ENCODE measurements around the gene NRXN2. TPM values are rescaled to one million over a fixed set of nuclear protein-coding genes. Genes with fewer than 3 reads are reported as not detected.
A peak's percentile ranks its signal among the peaks of the same experiment; 100 is the strongest.

NRXN2 gene
- total and polyA plus RNA-seq, 2 of the 13 experiments (the other 11 are each of a cell fraction or from before 2014, with no cell fraction given) = not detected

GRCh38 chr11:64743591-64744543 lies 20.9 kb upstream of the NRXN2 start, which contains the start of gene RASGRP2:
Gene RASGRP2, minus strand, starts transcription at chr11:64744142. Its CDS starts 1,276 bp downstream, at chr11:64742866.
- Histone ChIP-seq H3K79me2 (ENCODE audit: insufficient read depth, low read length) (no peaks in the 10 kb centered on the region), H3K4me1 (ENCODE audit: insufficient read depth, low read length) (peaks cover 36% of the 10 kb centered on the region), H3K27ac (ENCODE audit: extremely low read length, insufficient read depth, low read length) (no peak within 1 kb of the TSS), H3K27me3 (ENCODE audit: control insufficient read depth in 1 of 2, insufficient read depth in 2 of 2, low read length in 2 of 2) (peaks cover 14 to 79% of the 10 kb centered on the region in 2 experiments), H3K4me2 (ENCODE audit: low read depth, low read length) (peak within 1 kb of the TSS; percentile 82), H3K4me3 (replicated peaks in 1 of 3; ENCODE audit: insufficient read depth in 1 of 3, low read depth in 2 of 3, low read length in 3 of 3) (peak within 1 kb of the TSS; percentile 40 to 74 (median 59)), H3K9ac (ENCODE audit: insufficient read depth, low read depth, low read length) (no peak within 1 kb of the TSS), H2AFZ (ENCODE audit: low read length) (no peak within 1 kb of the TSS), H4K20me1 (ENCODE audit: insufficient read depth, low read length) (0 out of 2 replicates have a peak, but pooled peaks cover 3% of the 10 kb centered on the region), H3K9me3 (ENCODE audit: low read length) (no peaks in the 10 kb centered on the region), H3K36me3 (replicated peaks in 1 of 2; ENCODE audit: control insufficient read depth in 1 of 2, insufficient read depth in 2 of 2, low read length in 2 of 2) (no peaks in the 10 kb centered on the region)
- DNase-seq (ENCODE audit: low spot score) = peak; percentile 28
- FAIRE-seq = no peak
- intact Hi-C loops (cut with micrococcal nuclease; ENCODE audit: unreplicated experiment) = no loop called here
- ATAC-seq = peak; percentile 59
- POLR2A ChIA-PET = interaction anchor here (0.6 kb wide), 1 partner anchor 956 kb away, joined by 4 read pairs; no protein-coding TSS in a partner anchor
- CTCF ChIA-PET (ENCODE audit: low intra/inter-chr PET ratio, low total read pairs) = interaction anchor here (2.8 kb wide), 1 partner anchor 55 kb away, joined by 23 read pairs; no protein-coding TSS in a partner anchor
- in situ Hi-C loops (cut with HindIII; ENCODE audit: extremely low pct_ligation_motif_present, low pct_unique_long_range_greater_than_20kb) = no loop called here
- 27% methylated on average over 11 of the region's 57 CpGs for WGBS (ENCODE audit: low lambda C conversion rate)
- BruUV-seq (replicated peaks) = no TSS peak
- TF ChIP-seq ZNF543 (CRISPR knock-in tag; IDR thresholded peaks at IDR 0.05) (no peak), PRDM15 (CRISPR knock-in tag; IDR thresholded peaks at IDR 0.05) (no peak), POLR2AphosphoS5 (IDR thresholded peaks at IDR 0.05; ENCODE audit: low read depth, low read length) (no peak), ZNF253 (CRISPR knock-in tag; IDR thresholded peaks at IDR 0.05; ENCODE audit: borderline replicate concordance) (no peak), NFRKB (IDR thresholded peaks at IDR 0.05) (no peak), ZNF101 (CRISPR knock-in tag; IDR thresholded peaks at IDR 0.05; ENCODE audit: borderline replicate concordance, low read depth) (no peak), HMGXB4 (CRISPR knock-in tag; IDR thresholded peaks at IDR 0.05; ENCODE audit: borderline replicate concordance in 1 of 2, low read depth in 1 of 2) (peak; percentile 2 to 42; a peak in 1 of 4 replicates), PTBP1 (IDR thresholded peaks at IDR 0.05; ENCODE audit: low read depth, low read length, poor library complexity, severe bottlenecking) (no peak), HNRNPL (IDR thresholded peaks at IDR 0.05; ENCODE audit: low read depth, low read length) (0 out of 2 replicates have a peak, but pooled peaks have one; percentile 26), SALL1 (CRISPR knock-in tag; IDR thresholded peaks at IDR 0.05) (peak; percentile 23; the same call in 1 of the 2 replicates), KDM5B (CRISPR knock-in tag; IDR thresholded peaks at IDR 0.05; ENCODE audit: borderline replicate concordance) (peak; percentile 51; the same call in 1 of the 2 replicates), CAMTA2 (CRISPR knock-in tag; IDR thresholded peaks at IDR 0.05; ENCODE audit: borderline replicate concordance) (no peak), ZFX (CRISPR knock-in tag; IDR thresholded peaks at IDR 0.05; ENCODE audit: low read depth) (peak; percentile 15; the same call in 1 of the 2 replicates)
- TF ChIP-seq, protein P1, sequence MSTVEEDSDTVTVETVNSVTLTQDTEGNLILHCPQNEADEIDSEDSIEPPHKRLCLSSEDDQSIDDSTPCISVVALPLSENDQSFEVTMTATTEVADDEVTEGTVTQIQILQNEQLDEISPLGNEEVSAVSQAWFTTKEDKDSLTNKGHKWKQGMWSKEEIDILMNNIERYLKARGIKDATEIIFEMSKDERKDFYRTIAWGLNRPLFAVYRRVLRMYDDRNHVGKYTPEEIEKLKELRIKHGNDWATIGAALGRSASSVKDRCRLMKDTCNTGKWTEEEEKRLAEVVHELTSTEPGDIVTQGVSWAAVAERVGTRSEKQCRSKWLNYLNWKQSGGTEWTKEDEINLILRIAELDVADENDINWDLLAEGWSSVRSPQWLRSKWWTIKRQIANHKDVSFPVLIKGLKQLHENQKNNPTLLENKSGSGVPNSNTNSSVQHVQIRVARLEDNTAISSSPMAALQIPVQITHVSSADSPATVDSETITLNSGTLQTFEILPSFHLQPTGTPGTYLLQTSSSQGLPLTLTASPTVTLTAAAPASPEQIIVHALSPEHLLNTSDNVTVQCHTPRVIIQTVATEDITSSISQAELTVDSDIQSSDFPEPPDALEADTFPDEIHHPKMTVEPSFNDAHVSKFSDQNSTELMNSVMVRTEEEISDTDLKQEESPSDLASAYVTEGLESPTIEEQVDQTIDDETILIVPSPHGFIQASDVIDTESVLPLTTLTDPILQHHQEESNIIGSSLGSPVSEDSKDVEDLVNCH (CRISPR knock-in tag; IDR thresholded peaks at IDR 0.05) = no peak
